ENCODE results near the gene POT1.

The POT1 gene

GRCh38 chr7:124896001-124896400 lies 33.6 kb downstream of the POT1 start:
- DNase-seq (ENCODE audit: low read depth), result no peak
- TF ChIP-seq CTCF (IDR thresholded peaks at IDR 0.05; ENCODE audit: insufficient read depth, low read depth, low read length, missing control alignments), result no peak
- H3K4me3 ChIP-seq (ENCODE audit: low read length), result no peak overlapping the region

- no peak overlapping the region for H3K4me3 ChIP-seq (ENCODE audit: low read length)
- DNase-seq (ENCODE audit: low read depth), result no peak
- no peak for TF ChIP-seq CTCF (IDR thresholded peaks at IDR 0.05; ENCODE audit: insufficient read depth, low read depth, low read length, missing control alignments)
Observed at GRCh38 chr7:124893140-124893827, 36.3 kb downstream of the POT1 start.

- DNase-seq (ENCODE audit: low read depth), result no peak
- TF ChIP-seq CTCF (IDR thresholded peaks at IDR 0.05; ENCODE audit: insufficient read depth, low read depth, low read length, missing control alignments), result no peak
- no peak overlapping the region for H3K4me3 ChIP-seq (ENCODE audit: low read length)
Observed at GRCh38 chr7:124887247-124887646, 42.4 kb downstream of the POT1 start.

GRCh38 chr7:124881981-124882380 lies 47.6 kb downstream of the POT1 start:
- DNase-seq (ENCODE audit: low read depth), result no peak
- no peak for TF ChIP-seq CTCF (IDR thresholded peaks at IDR 0.05; ENCODE audit: insufficient read depth, low read depth, low read length, missing control alignments)
- H3K4me3 ChIP-seq (ENCODE audit: low read length), result no peak overlapping the region

- TF ChIP-seq CTCF (IDR thresholded peaks at IDR 0.05; ENCODE audit: insufficient read depth, low read depth, low read length, missing control alignments), result no peak
- H3K4me3 ChIP-seq (ENCODE audit: low read length), result no peak overlapping the region
- no peak for DNase-seq (ENCODE audit: low read depth)
Observed at GRCh38 chr7:124879771-124880170, 49.9 kb downstream of the POT1 start.

GRCh38 chr7:124879103-124879502 lies 50.5 kb downstream of the POT1 start:
- TF ChIP-seq CTCF (IDR thresholded peaks at IDR 0.05; ENCODE audit: insufficient read depth, low read depth, low read length, missing control alignments), result no peak
- no peak overlapping the region for H3K4me3 ChIP-seq (ENCODE audit: low read length)
- DNase-seq (ENCODE audit: low read depth), result no peak

- DNase-seq (ENCODE audit: low read depth), result no peak
- no peak for TF ChIP-seq CTCF (IDR thresholded peaks at IDR 0.05; ENCODE audit: insufficient read depth, low read depth, low read length, missing control alignments)
- no peak overlapping the region for H3K4me3 ChIP-seq (ENCODE audit: low read length)
Observed at GRCh38 chr7:124874644-124875163, 54.9 kb downstream of the POT1 start.
